ENCODE results near the gene B3GAT1.

Gene B3GAT1

DNA sequence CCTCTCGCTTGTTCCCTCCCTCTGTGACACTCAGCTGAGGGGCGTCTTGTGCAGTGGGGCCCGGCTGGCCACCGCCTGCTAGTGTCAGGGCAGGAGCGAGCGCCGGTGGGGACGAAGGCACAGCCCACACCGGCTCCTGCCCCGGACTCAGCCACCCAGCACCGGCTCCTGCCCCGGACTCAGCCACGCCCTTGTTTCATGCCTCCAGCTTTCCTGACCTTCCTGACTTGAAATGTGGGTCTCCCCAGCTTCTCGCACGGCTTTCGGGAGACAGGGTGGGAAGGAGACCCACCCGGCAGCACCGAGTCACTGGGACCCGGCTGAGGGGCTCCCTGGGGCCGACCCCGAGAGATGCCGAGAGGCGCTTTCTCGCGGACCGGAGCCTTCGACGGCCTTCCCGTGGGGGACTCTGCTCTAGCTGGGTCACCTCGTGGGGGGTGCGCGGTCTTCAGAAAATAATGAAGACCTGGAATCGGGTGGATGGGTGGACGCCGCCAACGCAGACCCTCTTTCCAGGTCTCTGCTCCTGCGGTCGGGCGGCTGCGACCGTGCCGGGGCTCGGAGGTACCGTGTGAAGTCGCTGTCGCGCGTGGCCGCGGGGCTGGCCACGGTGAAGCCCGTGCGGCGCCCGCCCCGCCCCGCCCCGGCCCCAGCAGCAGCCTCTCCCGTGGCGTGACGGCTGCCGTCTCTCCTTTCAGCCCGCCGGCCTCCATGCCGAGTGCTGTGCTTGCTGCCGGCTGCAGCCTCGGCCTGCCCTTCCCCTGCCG lies 70.1 kb downstream of the B3GAT1 start:
- no peak for TF ChIP-seq CTCF (IDR thresholded peaks at IDR 0.05)

- no peak for TF ChIP-seq CTCF (IDR thresholded peaks at IDR 0.05)
Observed at GRCh38 chr11:134340354-134340964, 71.6 kb downstream of the B3GAT1 start.

DNA sequence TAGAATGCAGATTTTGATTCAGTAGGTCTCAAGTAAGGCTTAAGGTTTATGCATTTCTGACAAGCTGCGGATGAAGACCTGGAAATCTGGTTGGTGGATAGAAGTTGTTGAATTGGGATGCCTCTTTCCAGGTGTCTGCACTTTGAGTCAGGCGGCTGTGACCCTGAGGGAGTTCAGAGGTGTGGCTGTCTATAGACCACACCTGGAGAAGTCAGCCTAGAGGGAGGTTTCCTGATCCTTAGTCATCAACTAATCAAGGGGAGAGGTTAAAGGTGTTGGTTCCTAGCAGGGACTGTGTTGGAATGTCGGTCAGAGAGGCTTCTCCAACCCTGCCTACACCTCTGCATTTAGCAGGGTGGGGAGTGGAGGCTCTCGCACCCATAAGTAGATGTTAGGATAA lies 72.3 kb downstream of the B3GAT1 start:
- no peak for TF ChIP-seq CTCF (IDR thresholded peaks at IDR 0.05)

- TF ChIP-seq CTCF (IDR thresholded peaks at IDR 0.05): no peak
Observed at GRCh38 chr11:134338654-134339053, 73.4 kb downstream of the B3GAT1 start.

DNA sequence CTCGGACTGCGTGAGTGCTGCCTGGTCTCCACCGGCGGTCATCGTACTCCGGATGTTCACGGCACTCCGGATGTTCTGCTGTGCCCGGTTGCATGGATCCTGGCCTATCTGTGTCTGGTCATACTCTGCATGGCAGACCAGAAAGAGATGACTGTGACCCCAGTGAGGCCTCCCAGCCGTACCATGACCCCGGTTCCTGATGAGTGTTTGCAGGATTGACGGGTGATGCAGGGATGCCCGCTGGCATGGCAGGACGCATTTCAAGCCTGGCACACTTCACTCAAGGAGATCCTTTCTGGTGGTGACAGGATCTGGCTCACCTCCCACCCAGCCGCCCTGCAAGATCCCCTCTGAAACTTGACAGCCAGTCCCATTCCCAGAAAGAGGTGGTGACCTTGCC lies 74.0 kb downstream of the B3GAT1 start:
- TF ChIP-seq CTCF (IDR thresholded peaks at IDR 0.05): no peak

- TF ChIP-seq CTCF (IDR thresholded peaks at IDR 0.05): no peak
Observed at GRCh38 chr11:134337051-134337450, 75.0 kb downstream of the B3GAT1 start.

DNA sequence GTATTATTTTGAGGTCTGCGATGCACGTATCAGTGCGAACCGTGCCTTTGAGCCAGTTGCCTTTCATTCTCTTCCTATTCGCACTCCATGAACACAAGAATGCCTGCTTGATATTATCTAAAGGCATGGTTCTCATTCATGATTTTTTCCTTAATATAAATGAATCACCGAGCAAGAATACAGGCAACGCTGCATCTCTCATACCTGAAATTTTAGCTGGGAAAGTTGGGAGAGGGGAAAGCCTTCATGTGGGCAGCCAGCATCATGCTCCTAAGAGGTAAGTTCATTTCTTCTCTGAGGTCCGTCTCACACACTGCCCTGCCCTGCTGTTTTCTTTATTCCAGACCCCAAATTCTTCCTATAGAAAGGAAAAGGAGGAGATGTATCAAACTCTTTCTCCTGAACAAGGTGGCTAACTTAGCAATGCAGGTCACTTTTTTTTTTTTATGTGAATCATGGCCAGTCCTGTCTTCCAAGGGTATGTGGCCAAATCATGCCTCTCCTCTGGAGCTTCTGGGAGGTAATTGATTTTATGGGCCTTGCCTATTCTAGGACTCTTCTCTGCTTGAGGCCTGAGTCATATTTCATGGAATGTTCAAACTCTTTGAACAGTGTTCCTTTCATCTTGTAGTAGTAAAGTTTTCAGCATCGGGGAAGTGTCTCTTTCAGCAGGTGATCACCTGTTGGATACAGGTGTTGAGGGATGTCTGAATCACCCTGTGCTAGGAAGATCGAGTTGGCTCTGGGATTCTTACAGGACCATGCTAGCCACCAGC lies 77.1 kb downstream of the B3GAT1 start:
- TF ChIP-seq CTCF (IDR thresholded peaks at IDR 0.05): no peak
